Heart left ventricle (tissue), 13 donors: ENCODE measurements around the gene RBMS1.

Experiments used
- CTCF ChIP-seq, 12 donors: fragments of 200-600 bp; sonication (generic) in 4 of 12; IDR thresholded peaks; one replicate each; pipeline versions ENCODE4 v1.5.0 to v1.8.0; 2018 to 2022; ENCODE audit warnings: antibody characterized with exemption in 12 of 12, mild to moderate bottlenecking in 5 of 12
- POLR2A ChIP-seq, 2 donors: fragments of 450-650 bp; IDR thresholded peaks; one replicate each; pipeline ENCODE4 v1.6.1; 2017; ENCODE audit warnings: antibody characterized with exemption in 2 of 2, mild to moderate bottlenecking in 2 of 2, moderate library complexity in 2 of 2
- donor health status: ischemic (EF 13 %, LVEDD 7.1; RV severe dilation, severe dysfunction).
- donor health status: DM: no; HTN: yes; CAD: no.
- donor health status: DM: no; HTN: no; CAD: no.
- donor health status: ischemic (EF 25% LVEDD 6.9; RV normal size, moderate dysfunction).
- donor health status: ischemic (EF 25% LVEDD 5.7; RV mildly dilated, moderate dysfunction).
- donor health status: ischemic (EF 35%, LVEDD 5.7; RV mildly dilated, moderate dysfunction).
- donor health status: nonischemic (EF 11% LVEDD 7.7; RV severe dilation, severe dysfunction).
- donor health status: DM: yes; HTN: yes; CAD: no.
- donor health status: PGD.
- donor health status: ischemic (EF 29% LVEDD 5.4; RV normal size, mild dysfunction).
- donor health status: nonischemic (EF 23%, LVEDD 6.1; RV moderate dilation, normal function).

- TF ChIP-seq CTCF (IDR thresholded peaks at IDR 0.05) (no peak), POLR2A (IDR thresholded peaks at IDR 0.05) (no peak)
Observed at GRCh38 chr2:160351956-160352355, 141.7 kb downstream of the RBMS1 start.
